ENCODE results near the gene NR2F1-AS1. TPM values are rescaled to one million over a fixed set of nuclear protein-coding genes. Genes with fewer than 3 reads are reported as not detected.

NR2F1-AS1 gene
- total and polyA plus RNA-seq, 2 of the 4 experiments (the other 2 are of a cell fraction) = 12.5 to 12.8 TPM

DNA sequence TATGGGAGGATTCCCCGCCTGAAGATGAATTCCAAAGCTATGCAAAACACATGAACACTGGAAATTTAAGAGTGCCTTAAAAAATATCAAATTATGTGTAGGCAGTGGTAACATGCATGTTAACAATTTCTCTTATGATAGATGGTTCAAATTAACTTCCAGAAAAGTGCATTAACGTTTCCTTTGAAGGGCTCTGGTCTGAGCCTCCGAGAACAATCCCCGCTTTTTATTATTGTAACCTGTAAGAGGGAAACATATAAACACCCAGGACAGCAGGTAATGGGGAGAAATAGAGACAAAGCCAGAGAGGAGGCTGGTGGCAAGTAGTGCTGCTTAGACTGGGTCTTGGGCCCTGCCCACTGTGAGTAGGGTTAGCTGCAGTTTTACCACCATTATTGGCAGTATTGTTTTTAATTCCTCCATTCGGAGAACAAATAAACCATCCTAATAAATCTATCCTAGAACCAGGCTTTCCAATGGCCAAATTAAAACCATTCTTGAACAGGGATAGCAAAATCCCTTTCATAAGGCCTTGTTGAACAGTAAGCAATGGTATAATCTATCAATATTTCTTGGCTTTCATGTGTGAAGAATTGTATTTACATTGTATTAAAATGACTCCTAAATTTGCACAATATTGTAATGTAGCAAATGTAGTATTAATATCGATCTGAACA is 8.3 kb upstream of the NR2F1-AS1 start (continued):
- TF ChIP-seq RCOR1 (IDR thresholded peaks at IDR 0.05; ENCODE audit: insufficient replicate concordance, low read length) (no peak), RFX5 (IDR thresholded peaks at IDR 0.05; ENCODE audit: low read depth, low read length) (no peak)

DNA sequence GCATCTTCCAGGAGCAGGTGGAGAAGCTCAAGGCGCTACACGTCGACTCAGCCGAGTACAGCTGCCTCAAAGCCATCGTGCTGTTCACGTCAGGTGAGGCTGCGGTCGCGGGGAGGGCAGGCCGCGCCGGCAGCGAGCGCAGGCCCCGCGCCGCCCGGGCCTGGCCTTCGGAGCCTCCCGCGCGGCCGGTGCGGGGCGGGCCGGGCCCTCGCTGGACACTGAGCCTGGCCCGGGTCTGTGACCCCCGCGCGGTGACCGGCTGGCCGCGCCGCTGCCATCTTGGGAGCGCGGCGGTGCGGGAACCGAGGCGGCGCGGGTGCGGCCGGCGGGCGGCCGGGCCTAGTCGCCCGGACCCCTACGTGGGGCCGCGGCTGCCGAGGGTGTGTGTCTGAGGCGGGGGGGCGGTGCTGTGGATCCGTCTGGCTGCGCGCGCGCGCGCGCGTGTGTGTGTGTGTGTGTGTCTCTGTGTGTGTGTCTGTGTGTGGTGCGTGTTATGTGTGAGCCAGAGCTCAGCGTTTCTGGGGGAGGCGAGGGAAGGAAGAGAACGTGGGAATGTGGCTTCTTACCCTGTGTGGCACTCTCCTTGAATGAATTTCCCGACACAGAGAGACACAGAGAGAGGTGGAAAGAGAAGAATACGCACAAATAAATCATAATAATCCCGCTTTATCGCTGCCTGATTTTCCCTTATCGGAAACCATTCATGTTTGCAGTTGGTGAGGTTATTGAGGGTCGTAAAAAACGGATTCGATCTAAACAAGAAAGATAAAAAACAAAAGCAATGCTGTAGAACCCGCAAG is 7.5 kb upstream of the NR2F1-AS1 start:
- POLR2A ChIA-PET (ENCODE audit: unreplicated experiment) = interaction anchor here (0.9 to 2.6 kb wide), 2 partner anchors 10 to 32 kb away, joined by 3 to 12 read pairs; no protein-coding TSS in a partner anchor
- peak; percentile 59 for DNase-seq
- dilution Hi-C loops (cut with HindIII; ENCODE audit: low sequenced_read_pairs, unreplicated experiment) (no loop called here), intact Hi-C loops (cut with micrococcal nuclease) (loop anchor here (1.0 to 10.0 kb wide), 5 partner anchors 11 to 1264 kb away; no protein-coding TSS in a partner anchor), in situ Hi-C loops (cut with MboI; ENCODE audit: low sequenced_read_pairs) (loop anchor here (10.0 to 25.0 kb wide), 4 partner anchors 326 to 1276 kb away; no protein-coding TSS in a partner anchor)
- Histone ChIP-seq H2AFZ (replicated peaks; ENCODE audit: low read length, poor library complexity) (peak overlapping the region; percentile 27), H3K4me3 (ENCODE audit: insufficient read depth, low read depth, low read length) (peak overlapping the region; percentile 99), H2BK5ac (ENCODE audit: low read depth, low read length, poor library complexity, severe bottlenecking) (peak overlapping the region; percentile 99), H4K8ac (ENCODE audit: low read depth in 2 of 2, low read length in 2 of 2) (peak overlapping the region; percentile 71 to 90), H3K9ac (ENCODE audit: low read depth, low read length) (peak overlapping the region; percentile 100), H2BK20ac (ENCODE audit: low read depth, low read length) (peak overlapping the region; percentile 40), H3K14ac (replicated peaks; ENCODE audit: low read depth, low read length) (peak overlapping the region; percentile 88), H3K4me2 (ENCODE audit: low read depth, low read length) (peak overlapping the region; percentile 96), H3K4me1 (ENCODE audit: control insufficient read depth, insufficient read depth, low read length) (peaks cover 21% of the 10 kb centered on the region), H3K18ac (ENCODE audit: low read depth, low read length) (peak overlapping the region; percentile 98), H3K56ac (ENCODE audit: extremely low read depth, insufficient read depth, low read length) (peak overlapping the region; percentile 63; the same call in 1 of the 2 replicates), H4K5ac (ENCODE audit: low read depth, low read length) (peak overlapping the region; percentile 92), H3K79me1 (ENCODE audit: low read depth in 1 of 2, low read length in 2 of 2) (peaks cover 0 to 21% of the 10 kb centered on the region in 2 experiments; a peak in 2 of 4 replicates), H2BK15ac (ENCODE audit: low read depth, low read length) (peak overlapping the region; percentile 30; the same call in 2 of the 3 replicates), H3K4ac (ENCODE audit: low read depth, low read length) (peak overlapping the region; percentile 97), H3K27me3 (ENCODE audit: control insufficient read depth, insufficient read depth, low read length) (no peaks in the 10 kb centered on the region), H4K91ac (ENCODE audit: insufficient read depth, low read depth, low read length) (peak overlapping the region; percentile 89), H3K9me3 (ENCODE audit: control insufficient read depth, insufficient read depth, low read length) (no peaks in the 10 kb centered on the region), H3K27ac (ENCODE audit: insufficient read depth, low read length) (peak overlapping the region; percentile 99), H2AK5ac (ENCODE audit: low read depth, low read length) (peak overlapping the region; percentile 91; the same call in 1 of the 2 replicates), H4K20me1 (ENCODE audit: insufficient read depth, low read length) (peaks cover 11% of the 10 kb centered on the region), H2BK120ac (ENCODE audit: low read depth, low read length) (peak overlapping the region; percentile 84), H3K23ac (ENCODE audit: low read depth, low read length) (peak overlapping the region; percentile 98), H2AK9ac (replicated peaks; ENCODE audit: low read depth, low read length, poor library complexity) (peak overlapping the region; percentile 93), H3K36me3 (ENCODE audit: control insufficient read depth, insufficient read depth, low read length) (peaks cover 46% of the 10 kb centered on the region), H3K9me1 (ENCODE audit: insufficient read depth, low read length) (peaks cover 3% of the 10 kb centered on the region; the same call in 1 of the 2 replicates)
- ATAC-seq (ENCODE audit: low read depth) = no peak
- CTCF ChIA-PET = interaction anchor here (2.5 kb wide), 1 partner anchor 13 kb away, joined by 6 read pairs; no protein-coding TSS in a partner anchor
- WGBS, 2 experiments (ENCODE audit: extremely low coverage in 2 of 2, insufficient read length in 1 of 2) = 0% methylated on average over 31 of the region's 78 CpGs; no CpG with 5 or more reads in 1 of the 2 experiments
- BruUV-seq (replicated peaks) = no TSS peak
- no peak for TF ChIP-seq BHLHE40 (IDR thresholded peaks at IDR 0.05; ENCODE audit: low read depth, low read length)
- no peak for TF ChIP-seq POLR2A (IDR thresholded peaks at IDR 0.05; ENCODE audit: low read depth, low read length)
- TF ChIP-seq MAZ (IDR thresholded peaks at IDR 0.05; ENCODE audit: borderline replicate concordance, low read depth, low read length) = no peak
- no peak for TF ChIP-seq MXI1 (IDR thresholded peaks at IDR 0.05; ENCODE audit: borderline replicate concordance, low read depth, low read length)
- TF ChIP-seq, protein P1, sequence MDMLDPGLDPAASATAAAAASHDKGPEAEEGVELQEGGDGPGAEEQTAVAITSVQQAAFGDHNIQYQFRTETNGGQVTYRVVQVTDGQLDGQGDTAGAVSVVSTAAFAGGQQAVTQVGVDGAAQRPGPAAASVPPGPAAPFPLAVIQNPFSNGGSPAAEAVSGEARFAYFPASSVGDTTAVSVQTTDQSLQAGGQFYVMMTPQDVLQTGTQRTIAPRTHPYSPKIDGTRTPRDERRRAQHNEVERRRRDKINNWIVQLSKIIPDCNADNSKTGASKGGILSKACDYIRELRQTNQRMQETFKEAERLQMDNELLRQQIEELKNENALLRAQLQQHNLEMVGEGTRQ (IDR thresholded peaks at IDR 0.05; ENCODE audit: low read depth, low read length) = no peak
- TF ChIP-seq, protein P2, sequence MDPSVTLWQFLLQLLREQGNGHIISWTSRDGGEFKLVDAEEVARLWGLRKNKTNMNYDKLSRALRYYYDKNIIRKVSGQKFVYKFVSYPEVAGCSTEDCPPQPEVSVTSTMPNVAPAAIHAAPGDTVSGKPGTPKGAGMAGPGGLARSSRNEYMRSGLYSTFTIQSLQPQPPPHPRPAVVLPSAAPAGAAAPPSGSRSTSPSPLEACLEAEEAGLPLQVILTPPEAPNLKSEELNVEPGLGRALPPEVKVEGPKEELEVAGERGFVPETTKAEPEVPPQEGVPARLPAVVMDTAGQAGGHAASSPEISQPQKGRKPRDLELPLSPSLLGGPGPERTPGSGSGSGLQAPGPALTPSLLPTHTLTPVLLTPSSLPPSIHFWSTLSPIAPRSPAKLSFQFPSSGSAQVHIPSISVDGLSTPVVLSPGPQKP (IDR thresholded peaks at IDR 0.05; ENCODE audit: borderline replicate concordance, low read depth, low read length) = no peak
- no peak for TF ChIP-seq NFE2L2 (IDR thresholded peaks at IDR 0.05; ENCODE audit: low read depth, low read length)
- TF ChIP-seq RFX5 (IDR thresholded peaks at IDR 0.05; ENCODE audit: low read depth, low read length) = no peak
- no peak for TF ChIP-seq CEBPB (IDR thresholded peaks at IDR 0.05; ENCODE audit: low read depth, low read length)

All from IMR-90 (cell line).